GM23338 (cell line): ENCODE data around the gene IMPG1. TPM values are rescaled to one million over a fixed set of nuclear protein-coding genes. Genes with fewer than 3 reads are reported as not detected.

Experiments used
- ATAC-seq: fragments of 200-7000 bp; cut with Tn5 transposase; 3 replicates; pipeline ENCODE4 v1.9.1; 2020
- DNase-seq: peaks from one replicate; pipeline ENCODE4 v3.0.0-alpha.2; 2015; ENCODE audit warnings: low spot score
- H2AFZ ChIP-seq: fragments of 200-600 bp; sonication (generic); 2 replicates; pipeline ENCODE4 v1.8.0; 2016; ENCODE audit warnings: antibody characterized with exemption, mild to moderate bottlenecking, moderate library complexity
- H3F3A ChIP-seq: fragments of 200-600 bp; sonication (generic); replicated peaks from 2 replicates; pipeline ENCODE4 v1.8.0; 2017; ENCODE audit warnings: antibody characterized with exemption, mixed run types, low read depth
- H3K27ac ChIP-seq: fragments of 200-600 bp; sonication (generic); 2 replicates; pipeline ENCODE4 v1.6.1; 2016; ENCODE audit warnings: low read depth
- H3K27me3 ChIP-seq: fragments of 200-600 bp; sonication (generic); 2 replicates; pipeline ENCODE4 v1.8.0; 2016; ENCODE audit warnings: mild to moderate bottlenecking, mixed run types, moderate library complexity; ENCODE audit not compliant: insufficient read depth
- H3K36me3 ChIP-seq: fragments of 200-600 bp; sonication (generic); 2 replicates; pipeline ENCODE4 v1.8.0; 2016; ENCODE audit warnings: mild to moderate bottlenecking; ENCODE audit not compliant: insufficient read depth
- H3K4me1 ChIP-seq: fragments of 200-600 bp; sonication (generic); 2 replicates; pipeline ENCODE4 v1.8.0; 2016; ENCODE audit warnings: mild to moderate bottlenecking, moderate library complexity; ENCODE audit not compliant: insufficient read depth
- H3K4me2 ChIP-seq: fragments of 200-600 bp; sonication (generic); 2 replicates; pipeline ENCODE4 v1.7.1; 2017; ENCODE audit warnings: mixed run types
- H3K4me3 ChIP-seq: fragments of 200-600 bp; sonication (generic); 2 replicates; pipeline ENCODE4 v1.6.1; 2016; ENCODE audit warnings: mixed run types
- H3K79me2 ChIP-seq: fragments of 200-600 bp; sonication (generic); replicated peaks from 2 replicates; pipeline ENCODE4 v1.8.0; 2017; ENCODE audit warnings: mild to moderate bottlenecking; ENCODE audit not compliant: insufficient read depth
- H3K9me2 ChIP-seq: fragments of 200-600 bp; sonication (generic); 2 replicates; pipeline ENCODE4 v1.8.0; 2017; ENCODE audit not compliant: insufficient read depth
- H4K20me1 ChIP-seq: fragments of 200-600 bp; sonication (generic); replicated peaks from 2 replicates; pipeline ENCODE4 v1.8.0; 2017; ENCODE audit warnings: mild to moderate bottlenecking; ENCODE audit not compliant: insufficient read depth
- H3K27ac Mint-ChIP-seq: 2 replicates; pipeline ENCODE4 v1.8.0; 2020; ENCODE audit warnings: inconsistent platforms, mild to moderate bottlenecking, moderate library complexity, mixed read lengths
- H3K27me3 Mint-ChIP-seq: 3 replicates; pipeline ENCODE4 v1.8.0; 2022; ENCODE audit warnings: low read depth, mild to moderate bottlenecking, moderate library complexity, mixed read lengths, inconsistent platforms; ENCODE audit not compliant: insufficient read depth, poor library complexity
- H3K36me3 Mint-ChIP-seq: 3 replicates; pipeline ENCODE4 v1.8.0; 2021; ENCODE audit warnings: low read depth, mild to moderate bottlenecking, inconsistent platforms, moderate library complexity, mixed read lengths
- H3K4me1 Mint-ChIP-seq: 3 replicates; pipeline ENCODE4 v1.8.0; 2020; ENCODE audit warnings: mild to moderate bottlenecking, inconsistent platforms, mixed read lengths
- H3K4me3 Mint-ChIP-seq: 3 replicates; pipeline ENCODE4 v1.8.0; 2021; ENCODE audit warnings: moderate library complexity, mild to moderate bottlenecking, inconsistent platforms, mixed read lengths
- H3K9me3 Mint-ChIP-seq: 3 replicates; pipeline ENCODE4 v1.8.0; 2020; ENCODE audit warnings: moderate library complexity, mild to moderate bottlenecking, inconsistent platforms, mixed read lengths
- CREB1 ChIP-seq: fragments of 250-450 bp; sonication (Bioruptor Pico); IDR thresholded peaks from 2 replicates; pipeline ENCODE4 v1.5.0; 2020; ENCODE audit warnings: low read depth, mild to moderate bottlenecking, moderate library complexity
- CTCF ChIP-seq, 2 experiments: fragments of 200-600 bp in 1 of 2; sonication (generic) in 1 of 2; conservative IDR thresholded peaks; 2 replicates each; pipeline versions ENCODE4 v1.5.1 to v1.6.1; 2016 to 2017; ENCODE audit warnings: antibody characterized with exemption in 2 of 2, low read depth in 2 of 2, mild to moderate bottlenecking in 2 of 2, moderate library complexity in 1 of 2
- EZH2 ChIP-seq: fragments of 200-600 bp; sonication (generic); IDR thresholded peaks from one replicate; pipeline ENCODE4 v1.8.0; 2017; ENCODE audit warnings: antibody characterized with exemption, mild to moderate bottlenecking, low read depth; ENCODE audit not compliant: unreplicated experiment
- EZH2phosphoT487 ChIP-seq: fragments of 200-600 bp; sonication (generic); IDR thresholded peaks from one replicate; pipeline ENCODE4 v1.8.1; 2018; ENCODE audit warnings: antibody characterized with exemption; ENCODE audit not compliant: unreplicated experiment
- NANOG ChIP-seq: IDR thresholded peaks from 2 replicates; pipeline ENCODE4 v1.6.1; 2016; ENCODE audit warnings: antibody characterized with exemption, borderline replicate concordance
- POLR2AphosphoS5 ChIP-seq: IDR thresholded peaks from 2 replicates; pipeline ENCODE4 v1.6.1; 2016; ENCODE audit warnings: antibody characterized with exemption, low read depth
- STAT1 ChIP-seq: IDR thresholded peaks from one replicate; pipeline ENCODE4 v1.6.1; 2016; ENCODE audit warnings: antibody characterized with exemption; ENCODE audit not compliant: unreplicated experiment
- ZNF114 ChIP-seq: fragments of 250-450 bp; sonication (Bioruptor Pico); IDR thresholded peaks from 2 replicates; pipeline ENCODE4 v1.5.0; 2020; ENCODE audit warnings: mild to moderate bottlenecking, moderate library complexity
- ZNF331 ChIP-seq: fragments of 250-450 bp; sonication (Bioruptor Pico); IDR thresholded peaks from 2 replicates; pipeline ENCODE4 v1.5.0; 2020; ENCODE audit warnings: low read depth, mild to moderate bottlenecking, moderate library complexity
- ZNF462 ChIP-seq: fragments of 250-450 bp; sonication (Bioruptor Pico); IDR thresholded peaks from 2 replicates; pipeline ENCODE4 v1.5.0; 2020; ENCODE audit warnings: mild to moderate bottlenecking, moderate library complexity
- polyA plus RNA-seq: library from polyadenylated mRNA; unstranded; fragments of >200 nt; fragmentation: Nextera tagmentation; extraction: Ambion mirVana; gene quantifications from 2 replicates; pipeline ENCODE4 v1.2.1, GENCODE V29; 2016
- total RNA-seq: library from RNA; depleted of rRNA; stranded (reverse); fragments of >200 nt; shearing (Covaris generic); gene quantifications from 2 replicates; pipeline ENCODE4 v1.2.3, GENCODE V29; 2014

The IMPG1 gene
- total and polyA plus RNA-seq, 2 experiments from 2014 or later, result not detected

- no peak for TF ChIP-seq CTCF (conservative IDR thresholded peaks at IDR 0.05; ENCODE audit: low read depth in 2 of 2)
- no peak for TF ChIP-seq EZH2phosphoT487
- no peak for TF ChIP-seq STAT1
- no peak for TF ChIP-seq ZNF331 (CRISPR knock-in tag)
- TF ChIP-seq POLR2AphosphoS5, result no peak
- no peak for TF ChIP-seq NANOG
- no peak for TF ChIP-seq CREB1
- TF ChIP-seq EZH2, result no peak
- TF ChIP-seq ZNF462 (CRISPR knock-in tag), result no peak
- TF ChIP-seq ZNF114, result no peak
- Mint-ChIP-seq H3K4me3 (peak overlapping the region; percentile 69), H3K4me1 (peaks cover 14% of the 10 kb centered on the region; the same call in 2 of the 3 replicates), H3K36me3 (peaks cover 3% of the 10 kb centered on the region; the same call in 1 of the 3 replicates), H3K9me3 (peaks cover 3% of the 10 kb centered on the region; the same call in 1 of the 3 replicates), H3K27ac (no peak overlapping the region), H3K27me3 (peaks cover 10% of the 10 kb centered on the region)
- no peaks in the 10 kb centered on the region for H3K4me1 ChIP-seq
- peaks cover 32% of the 10 kb centered on the region for H3K27me3 ChIP-seq
- ATAC-seq (peak; percentile 71), DNase-seq (peak; percentile 50)
- peak overlapping the region; percentile 54 for H3K4me3 ChIP-seq
- peak overlapping the region; percentile 80 for H3K4me2 ChIP-seq
- no peak overlapping the region for H3K27ac ChIP-seq
- no peaks in the 10 kb centered on the region for H3K36me3 ChIP-seq
- H3F3A ChIP-seq, result no peaks in the 10 kb centered on the region
- peak overlapping the region; percentile 72; the same call in 1 of the 2 replicates for H2AFZ ChIP-seq
- H3K79me2 ChIP-seq, result no peaks in the 10 kb centered on the region
- H3K9me2 ChIP-seq, result no peaks in the 10 kb centered on the region
- no peaks in the 10 kb centered on the region for H4K20me1 ChIP-seq
Observed at GRCh38 chr6:75935473-75935793, 137.0 kb downstream of the IMPG1 start.
